Ovary (tissue), 9 donors: ENCODE measurements around the gene PYURF. TPM values are rescaled to one million over a fixed set of nuclear protein-coding genes. Genes with fewer than 3 reads are reported as not detected.

Experiments used
- DNase-seq, 5 donors: peaks; one replicate each; pipeline ENCODE4 v3.0.0-alpha.2; 2019 to 2020
- H3K27ac ChIP-seq, 2 donors: fragments of 200-600 bp; one replicate each; pipeline versions ENCODE4 v1.5.1 to v1.8.0; 2019 to 2022
- H3K27me3 ChIP-seq: fragments of 200-600 bp; one replicate; pipeline ENCODE4 v1.8.0; 2022
- H3K36me3 ChIP-seq: fragments of 200-600 bp; sonication (generic); one replicate; pipeline ENCODE4 v1.5.1; 2019
- H3K4me1 ChIP-seq: one replicate; pipeline ENCODE4 v1.8.1; 2013; ENCODE audit warnings: mild to moderate bottlenecking, moderate library complexity; ENCODE audit not compliant: insufficient read depth
- H3K4me3 ChIP-seq: fragments of 200-600 bp; sonication (generic); one replicate; pipeline ENCODE4 v1.5.1; 2017
- H3K9me3 ChIP-seq, 2 donors: fragments of 200-600 bp in 1 of 2; sonication (generic) in 1 of 2; one replicate each; pipeline versions ENCODE4 v1.5.1 to v1.8.1; 2013 to 2019; ENCODE audit warnings: mild to moderate bottlenecking in 1 of 2, moderate library complexity in 1 of 2
- EP300 ChIP-seq: sonication (generic); formaldehyde crosslinking; IDR thresholded peaks from one replicate; pipeline ENCODE4 v1.6.1; 2017; ENCODE audit warnings: antibody characterized with exemption
- POLR2A ChIP-seq: fragments of 450-650 bp; IDR thresholded peaks from one replicate; pipeline ENCODE4 v1.6.1; 2017; ENCODE audit warnings: antibody characterized with exemption, mild to moderate bottlenecking, moderate library complexity
- WGBS, 3 donors: extraction: QIAGEN DNeasy Blood & Tissue Kit in 1 of 3; methylation state at CpG; one replicate each; pipeline versions ENCODE4 v1.1.5 to v1.1.7; 2013 to 2017; 5-methylcytosine and 5-hydroxymethylcytosine counted together
- intact Hi-C, 4 donors: fragments of 100-400 bp; cut with DNase I; formaldehyde crosslinking; loops; one replicate each; pipeline versions ENCODE4 v1.11.0 to v1.15.1; 2022 to 2023
- polyA plus RNA-seq, 2 donors: library from polyadenylated mRNA; stranded (reverse); fragments of 200-250 nt in 1 of 2; fragments of 350-450 nt in 1 of 2; fragmentation: Illumina TruSeq in 1 of 2; extraction: RNeasy Lipid Tissue Mini Kit (QIAGEN cat#74804) in 1 of 2; gene quantifications; one replicate each; pipeline ENCODE4 v1.2.3, GENCODE V29; 2013 to 2014
- total RNA-seq, 7 donors: library from RNA; depleted of rRNA in 2 of 7; stranded (reverse); fragments of >200 nt in 2 of 7; fragmentation: NEBNext Ultra II Directional in 3 of 7; extraction: Animal tissue kit (Norgen Biotek cat#: 25700) in 3 of 7; gene quantifications; one replicate each; pipeline versions ENCODE4 v1.1.0 to v1.2.4, GENCODE V29; 2016 to 2023
- TF ChIP-seq, protein P1 (sequence below), 3 donors: fragments of 450-650 bp in 2 of 3; fragments of 200-600 bp in 1 of 3; IDR thresholded peaks; one replicate each; pipeline versions ENCODE4 v1.5.1 to v1.8.0; 2016 to 2022; ENCODE audit warnings: antibody characterized with exemption in 3 of 3, mild to moderate bottlenecking in 1 of 3
- donor health status: DM: no; HTN: no; CAD: no; lungs with moderate emphysema.
- donor health status: DM: no; HTN: no; CAD: no.
- donor health status: Bipolar disorder and iron deficiency.
- donor health status: DM: yes; HTN: yes; CAD: no.
- donor health status: DM: no; HTN: no; CAD: no.
- donor health status: DM: yes; HTN: yes; CAD: no.

Gene PYURF
- total and polyA plus RNA-seq, 9 donors: 69.8 to 106 (median 91.2) TPM

GRCh38 chr4:88489100-88489761, 34.3 kb downstream of the PYURF start:
- DNase-seq: no peak
- no peaks in the 10 kb centered on the region for H3K36me3 ChIP-seq
- no peaks in the 10 kb centered on the region for H3K4me1 ChIP-seq
- TF ChIP-seq POLR2A (no peak), EP300 (no peak)
- TF ChIP-seq, protein P1, sequence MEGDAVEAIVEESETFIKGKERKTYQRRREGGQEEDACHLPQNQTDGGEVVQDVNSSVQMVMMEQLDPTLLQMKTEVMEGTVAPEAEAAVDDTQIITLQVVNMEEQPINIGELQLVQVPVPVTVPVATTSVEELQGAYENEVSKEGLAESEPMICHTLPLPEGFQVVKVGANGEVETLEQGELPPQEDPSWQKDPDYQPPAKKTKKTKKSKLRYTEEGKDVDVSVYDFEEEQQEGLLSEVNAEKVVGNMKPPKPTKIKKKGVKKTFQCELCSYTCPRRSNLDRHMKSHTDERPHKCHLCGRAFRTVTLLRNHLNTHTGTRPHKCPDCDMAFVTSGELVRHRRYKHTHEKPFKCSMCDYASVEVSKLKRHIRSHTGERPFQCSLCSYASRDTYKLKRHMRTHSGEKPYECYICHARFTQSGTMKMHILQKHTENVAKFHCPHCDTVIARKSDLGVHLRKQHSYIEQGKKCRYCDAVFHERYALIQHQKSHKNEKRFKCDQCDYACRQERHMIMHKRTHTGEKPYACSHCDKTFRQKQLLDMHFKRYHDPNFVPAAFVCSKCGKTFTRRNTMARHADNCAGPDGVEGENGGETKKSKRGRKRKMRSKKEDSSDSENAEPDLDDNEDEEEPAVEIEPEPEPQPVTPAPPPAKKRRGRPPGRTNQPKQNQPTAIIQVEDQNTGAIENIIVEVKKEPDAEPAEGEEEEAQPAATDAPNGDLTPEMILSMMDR (IDR thresholded peaks at IDR 0.05): no peak
- H3K4me3 ChIP-seq: no peak overlapping the region
- 69 to 77% (median 74%) methylated on average over 4 of the region's 4 CpGs for WGBS, 3 donors
- no peak overlapping the region for H3K27ac ChIP-seq
- H3K9me3 ChIP-seq: no peaks in the 10 kb centered on the region
- intact Hi-C loops: no loop called here
- no peaks in the 10 kb centered on the region for H3K27me3 ChIP-seq

DNA sequence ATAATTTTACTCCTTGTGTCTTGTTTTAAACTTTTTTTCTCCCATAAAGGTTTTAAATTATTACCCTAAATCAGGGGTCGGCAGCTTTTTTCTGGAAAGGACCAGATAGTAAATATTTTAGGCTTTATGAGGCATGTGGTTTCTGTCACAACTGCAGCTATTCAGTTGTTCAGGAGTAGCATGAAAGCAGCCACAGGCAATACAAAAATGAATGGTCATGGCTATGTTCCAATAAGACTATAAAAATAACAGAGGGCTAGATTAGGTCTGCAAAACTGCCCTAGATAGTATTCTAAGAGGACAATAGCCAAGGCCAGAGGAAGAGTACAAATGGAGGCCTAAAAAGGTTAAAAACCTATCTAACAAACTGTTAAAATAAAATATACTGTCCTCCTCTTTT, 42.0 kb downstream of the PYURF start:
- Histone ChIP-seq H3K9me3 (no peaks in the 10 kb centered on the region), H3K27ac (no peak overlapping the region), H3K4me1 (no peaks in the 10 kb centered on the region), H3K36me3 (no peaks in the 10 kb centered on the region), H3K27me3 (no peaks in the 10 kb centered on the region), H3K4me3 (no peak overlapping the region)
- intact Hi-C loops: no loop called here
- WGBS, 3 donors: 2 to 18% (median 8%) methylated on average over 1 of the region's 1 CpG
- TF ChIP-seq POLR2A: no peak
- no peak for DNase-seq

DNA sequence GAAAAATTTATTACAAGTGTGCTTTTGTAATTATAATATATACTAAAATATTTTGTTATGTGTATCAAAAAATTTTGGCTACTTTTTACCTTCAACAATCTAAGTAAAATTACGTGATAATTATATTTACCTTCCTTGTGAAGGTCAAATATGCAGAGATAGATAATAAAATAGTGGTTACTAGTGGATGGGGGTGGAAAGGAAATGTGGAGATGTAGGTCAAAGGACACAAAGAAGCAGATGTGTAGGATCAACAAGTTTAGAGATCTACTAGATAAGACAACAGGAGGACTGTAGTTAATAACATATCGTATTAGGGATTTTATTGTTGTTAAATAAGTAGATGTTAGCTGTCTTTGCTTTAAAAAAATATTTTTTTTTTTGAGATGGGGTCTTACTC, 45.3 kb downstream of the PYURF start:
- H3K9me3 ChIP-seq: no peaks in the 10 kb centered on the region
- WGBS, 3 donors: 74 to 88% (median 80%) methylated on average over 2 of the region's 2 CpGs
- H3K36me3 ChIP-seq: no peaks in the 10 kb centered on the region
- no peak overlapping the region for H3K27ac ChIP-seq
- intact Hi-C loops: no loop called here
- H3K27me3 ChIP-seq: no peaks in the 10 kb centered on the region
- no peak for DNase-seq
- TF ChIP-seq, protein P1 (IDR thresholded peaks at IDR 0.05): no peak
- no peak for TF ChIP-seq POLR2A
- TF ChIP-seq EP300: no peak
- no peaks in the 10 kb centered on the region for H3K4me1 ChIP-seq
- H3K4me3 ChIP-seq: no peak overlapping the region

- H3K4me1 ChIP-seq: no peaks in the 10 kb centered on the region
- H3K27me3 ChIP-seq: no peaks in the 10 kb centered on the region
- TF ChIP-seq EP300: no peak
- TF ChIP-seq POLR2A: no peak
- TF ChIP-seq, protein P1 (IDR thresholded peaks at IDR 0.05): no peak
- intact Hi-C loops: no loop called here
- no peak overlapping the region for H3K27ac ChIP-seq
- DNase-seq: no peak
- WGBS, 3 donors: 89 to 96% (median 94%) methylated on average over 3 to 5 of the region's 5 CpGs
- no peaks in the 10 kb centered on the region for H3K36me3 ChIP-seq
- H3K4me3 ChIP-seq: no peak overlapping the region
- no peaks in the 10 kb centered on the region for H3K9me3 ChIP-seq
These were observed 46.2 kb downstream of the PYURF start for GRCh38 chr4:88477229-88477860.

Other genes starting within 250 kb of the PYURF start
- 100 to 1,000 TPM in 1 of 7 donors, 10 to 100 TPM in 6; 34.2 to 111 (median 50.5) TPM for gene PPM1K, start 239.2 kb downstream of the PYURF start, total RNA-seq
- gene PPM1K, start 239.2 kb downstream of the PYURF start, polyA plus RNA-seq: 10 to 100 TPM; 33.6 to 61.0 TPM
- 10 to 100 TPM in 6 of 7 donors, 1 to 10 TPM in 1; 9.4 to 14.9 (median 10.8) TPM for gene HERC6, start 144.9 kb downstream of the PYURF start, total RNA-seq
- gene HERC6, start 144.9 kb downstream of the PYURF start, polyA plus RNA-seq: 10 to 100 TPM in 1 of 2 donors, 1 to 10 TPM in 1; 9.1 to 24.5 TPM
- 10 to 100 TPM; 10.5 to 20.9 (median 18.6) TPM for gene HERC5, start 66.7 kb downstream of the PYURF start, total RNA-seq
- 10 to 100 TPM; 14.0 to 19.1 TPM for gene HERC5, start 66.7 kb downstream of the PYURF start, polyA plus RNA-seq
- gene HERC3, start 68.7 kb upstream of the PYURF start, total RNA-seq: 10 to 100 TPM; 22.2 to 30.9 (median 24.9) TPM
- 10 to 100 TPM; 10.3 to 23.8 TPM for gene HERC3, start 68.7 kb upstream of the PYURF start, polyA plus RNA-seq
- 10 to 100 TPM in 5 of 7 donors, 1 to 10 TPM in 2; 9.1 to 18.3 (median 11.4) TPM for gene NAP1L5, start 174.1 kb upstream of the PYURF start, total RNA-seq
- gene NAP1L5, start 174.1 kb upstream of the PYURF start, polyA plus RNA-seq: 10 to 100 TPM in 1 of 2 donors, 1 to 10 TPM in 1; 7.6 to 16.3 TPM